HG03354 (cell line): Measurements from ENCODE around the gene TBCD.
"Not testable (repeated sequence)": the region's sequence is repeated elsewhere in the genome, so short reads cannot be mapped to it uniquely, and the experiment has no call there.

ENCODE experiments used
- ATAC-seq: cut with Tn5 transposase; IDR thresholded peaks from one replicate; pipeline ENCODE4 v1.9.1; 2021; ENCODE audit warnings: mild to moderate bottlenecking; ENCODE audit not compliant: unreplicated experiment, poor library complexity, severe bottlenecking

TBCD gene

DNA sequence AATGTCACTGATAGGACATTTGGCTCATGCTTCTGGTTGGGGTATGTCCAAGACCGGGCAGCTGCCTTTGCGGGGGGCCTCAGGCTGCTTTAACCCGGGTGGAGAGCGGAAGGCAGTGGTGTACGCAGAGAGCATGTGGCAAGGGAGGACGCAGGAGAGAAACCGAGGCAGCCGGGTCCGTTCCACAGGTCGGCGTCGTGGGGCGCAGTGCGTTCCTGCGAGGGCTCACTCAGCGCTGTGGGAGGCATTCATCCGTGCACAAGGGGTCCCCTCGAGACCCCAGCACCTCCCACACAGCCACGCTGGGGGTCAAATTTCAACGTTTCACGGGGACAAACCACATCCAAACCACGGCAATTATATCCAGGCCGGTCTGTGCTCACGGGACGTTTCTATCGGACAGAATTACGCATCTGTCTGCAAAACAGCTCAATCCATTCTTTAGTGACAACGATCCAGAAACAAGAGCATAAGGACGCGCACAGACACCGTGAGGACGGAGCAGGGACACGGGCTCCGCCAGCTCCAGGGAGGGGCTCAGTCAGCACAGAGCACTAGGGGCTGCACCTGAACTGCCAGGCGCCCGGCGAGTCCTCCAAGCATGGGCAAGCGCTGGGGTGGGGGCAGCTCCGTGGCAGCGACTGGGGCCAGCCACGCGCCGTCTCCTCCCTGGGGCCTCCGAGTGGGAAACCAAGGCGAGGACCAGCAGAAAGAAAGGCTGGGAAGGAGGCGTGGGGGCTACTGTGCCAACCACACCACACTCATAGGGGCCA lies 219.1 kb downstream of the TBCD start:
- ATAC-seq: no peak

DNA sequence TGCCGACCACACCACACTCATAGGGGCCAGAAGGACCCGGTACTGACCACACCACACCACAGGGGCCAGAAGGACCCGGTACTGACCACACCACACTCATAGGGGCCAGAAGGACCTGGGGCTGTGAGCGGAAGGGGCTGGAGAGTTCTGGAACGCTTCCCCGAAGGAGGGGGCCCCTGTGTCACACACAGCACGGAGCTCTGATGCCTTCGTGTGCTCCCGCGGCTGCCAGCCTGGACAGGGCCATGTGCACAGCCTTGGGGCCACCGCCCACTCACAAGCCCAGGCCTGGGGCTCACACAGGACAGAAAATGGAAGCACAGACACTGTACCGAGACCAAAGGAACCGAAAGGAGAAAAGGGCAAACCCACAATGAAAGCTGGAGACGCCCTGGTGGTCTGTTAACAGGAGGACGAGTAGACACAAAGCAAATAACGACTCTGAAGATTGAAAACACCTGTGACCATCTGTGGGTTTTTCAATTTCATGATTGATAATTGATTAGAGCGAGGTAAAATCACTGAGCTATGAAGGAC lies 221.0 kb downstream of the TBCD start:
- ATAC-seq: no peak

- ATAC-seq: no peak
Observed at GRCh38 chr17:82973456-82974135, 221.7 kb downstream of the TBCD start.

- no peak for ATAC-seq
Observed at GRCh38 chr17:82974136-82974952, 222.5 kb downstream of the TBCD start.

GRCh38 chr17:82976982-82977488 lies 225.2 kb downstream of the TBCD start:
- no peak for ATAC-seq

DNA sequence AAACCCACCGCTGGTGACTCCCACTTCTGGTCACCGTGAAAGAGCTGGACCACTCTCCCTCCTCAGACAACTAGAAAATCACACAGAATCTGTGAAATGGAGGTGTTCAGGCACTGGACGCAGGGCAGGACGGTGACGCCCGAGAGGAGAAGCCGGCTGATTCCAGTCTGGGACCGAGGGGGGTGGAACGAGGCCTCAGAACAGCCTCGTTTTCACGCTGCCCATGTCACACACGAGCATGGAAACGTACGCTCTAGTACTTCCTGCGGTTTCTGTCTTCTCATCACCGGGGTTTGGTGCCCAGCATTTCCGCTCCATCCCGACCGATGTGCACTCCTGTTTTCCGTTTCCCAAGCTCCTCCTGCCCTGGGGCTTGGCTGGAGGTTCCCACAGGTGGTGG lies 225.7 kb downstream of the TBCD start:
- ATAC-seq: no peak

DNA sequence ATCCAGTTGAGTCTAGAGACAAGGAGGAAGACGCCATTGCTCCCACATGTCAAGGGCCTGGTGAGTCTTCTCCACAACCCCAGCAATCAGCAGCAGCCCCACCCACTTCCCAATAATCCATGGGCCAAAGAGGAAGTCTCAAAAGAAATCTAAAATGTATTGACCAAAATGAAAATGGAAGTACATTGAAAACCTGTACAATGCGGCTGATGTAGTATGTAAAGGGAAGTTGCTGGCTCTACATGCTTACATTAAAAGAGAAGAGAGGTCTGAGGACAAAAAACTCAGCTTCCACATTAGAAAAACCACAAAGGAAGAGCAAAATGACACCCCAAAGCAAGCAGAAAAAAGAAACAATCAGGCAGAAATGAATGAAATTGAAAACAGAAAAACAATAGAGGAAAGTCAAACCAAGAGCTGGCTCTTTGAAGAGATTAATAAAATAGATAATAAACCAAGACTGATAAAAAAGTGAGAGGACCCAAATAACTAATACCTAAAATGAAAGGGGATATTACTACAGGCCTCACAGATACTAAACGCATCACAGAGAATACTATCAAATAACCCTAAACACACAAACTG lies 227.0 kb downstream of the TBCD start:
- ATAC-seq: no peak

DNA sequence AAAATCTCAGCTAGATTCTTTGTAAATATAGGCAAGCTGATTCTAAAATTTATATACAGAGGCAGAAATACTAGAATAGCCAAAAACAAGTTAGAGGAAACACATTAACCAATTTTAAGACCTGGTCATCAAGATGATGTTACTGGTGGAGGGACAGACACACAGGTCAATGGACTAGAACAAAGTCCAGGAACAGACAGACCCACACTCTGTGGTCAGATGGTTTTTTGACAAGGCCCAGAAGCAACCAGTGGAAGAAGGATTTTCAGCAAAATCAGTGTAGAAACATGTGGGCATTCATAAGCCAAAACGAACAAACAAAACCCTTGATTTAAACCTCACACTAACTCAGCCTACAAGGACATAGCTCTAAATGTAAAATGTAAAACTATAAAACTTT lies 227.9 kb downstream of the TBCD start:
- ATAC-seq: no peak

DNA sequence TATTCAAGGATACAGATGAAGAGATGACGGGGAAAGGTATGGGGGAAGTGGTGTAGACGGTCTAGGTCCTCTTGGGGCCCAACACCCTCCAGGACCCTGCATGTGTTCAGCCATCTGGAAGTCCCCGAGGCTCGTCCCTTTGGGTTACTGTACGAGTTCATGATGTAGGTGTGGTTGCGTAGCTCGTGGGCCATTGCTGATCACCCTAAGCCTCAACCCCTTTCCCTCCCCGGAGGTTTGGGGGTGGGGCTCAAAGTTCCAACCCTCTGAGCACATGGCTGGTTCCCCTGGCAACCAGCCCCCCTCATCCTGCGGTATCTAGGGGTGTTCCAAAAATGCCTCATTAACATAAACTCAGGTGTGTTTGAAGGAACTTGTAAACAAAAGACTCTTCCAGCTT lies 228.8 kb downstream of the TBCD start:
- ATAC-seq: no peak

DNA sequence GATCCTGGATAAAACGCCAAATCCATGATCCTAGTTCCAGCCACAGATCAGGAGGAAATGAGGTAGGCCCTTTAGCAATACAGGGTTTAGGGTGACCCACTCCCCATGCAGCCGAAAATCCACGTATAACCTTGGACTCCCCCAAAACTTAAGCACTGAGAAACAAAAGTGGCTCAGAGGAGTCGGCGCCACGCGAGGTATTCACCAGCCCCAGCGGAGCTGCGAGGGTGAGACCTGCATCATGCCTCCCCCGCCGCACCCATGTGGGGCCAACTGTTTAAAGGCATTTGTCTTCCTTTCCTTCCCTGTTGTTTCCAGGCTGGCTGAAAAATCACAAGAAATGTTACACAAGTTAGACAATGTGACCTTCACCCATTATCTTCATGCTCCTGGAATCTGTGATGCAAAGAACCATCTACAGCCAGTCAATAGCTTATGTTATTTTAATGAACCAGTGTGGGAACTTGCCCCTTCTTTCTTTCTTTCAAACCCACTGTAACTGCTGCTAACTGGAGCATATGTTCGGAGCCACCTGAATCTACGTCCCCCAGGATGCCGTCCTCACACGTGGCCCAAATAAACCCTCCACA lies 229.4 kb downstream of the TBCD start:
- no peak for ATAC-seq

DNA sequence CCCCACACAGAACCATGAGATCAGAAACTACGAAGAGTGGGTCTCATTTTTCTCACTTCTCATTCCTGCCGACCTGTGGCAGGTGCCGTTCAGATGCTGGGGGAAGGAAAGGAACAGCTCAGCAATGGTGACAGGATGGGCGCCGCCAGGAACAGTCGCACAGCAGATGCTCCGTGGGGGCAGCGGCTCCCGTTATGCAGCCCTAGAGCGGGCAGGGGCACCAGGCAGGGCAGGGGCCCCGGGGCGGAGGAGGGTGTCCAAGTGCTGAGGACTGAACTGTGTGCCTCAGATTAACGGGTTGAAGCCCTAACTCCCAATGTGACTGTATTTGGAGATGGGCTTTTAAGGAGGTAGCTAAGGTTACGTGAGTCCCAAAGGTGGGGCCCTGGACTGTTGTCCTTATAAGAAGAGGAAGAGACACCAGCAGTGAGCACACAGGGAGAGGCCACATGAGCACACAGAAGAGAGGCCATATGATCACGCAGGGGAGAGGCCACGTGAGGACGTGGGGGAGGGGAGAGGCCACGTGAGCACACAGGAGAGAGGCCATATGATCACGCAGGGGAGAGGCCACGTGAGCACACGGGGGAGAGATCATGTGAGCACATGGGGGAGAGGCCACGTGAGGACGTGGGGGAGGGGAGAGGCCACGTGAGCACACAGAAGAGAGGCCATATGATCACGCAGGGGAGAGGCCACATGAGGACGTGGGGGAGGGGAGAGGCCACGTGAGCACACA lies 231.8 kb downstream of the TBCD start:
- ATAC-seq: no peak

GRCh38 chr17:82984249-82984617 lies 232.4 kb downstream of the TBCD start:
- ATAC-seq: not testable (repeated sequence)

- no peak for ATAC-seq
Observed at GRCh38 chr17:82984751-82985427, 233.0 kb downstream of the TBCD start.

DNA sequence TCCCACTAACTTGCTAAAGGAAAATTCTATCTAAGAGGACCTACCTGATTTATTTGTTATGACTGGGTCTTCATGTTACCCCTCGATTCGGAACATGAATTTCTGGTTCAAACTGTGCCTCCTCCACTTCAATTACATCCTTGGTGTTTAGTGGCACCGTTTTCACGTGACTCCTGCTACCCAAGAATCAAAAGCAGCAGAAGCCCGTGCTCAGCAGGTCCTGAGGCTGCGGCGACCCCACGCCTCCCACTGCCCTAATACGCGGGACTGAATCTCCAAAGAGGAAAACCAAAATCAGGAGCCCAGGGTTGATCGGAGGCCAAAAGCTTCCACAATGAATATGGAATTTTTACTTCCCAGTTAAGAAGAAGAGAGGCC lies 233.6 kb downstream of the TBCD start:
- ATAC-seq: no peak

DNA sequence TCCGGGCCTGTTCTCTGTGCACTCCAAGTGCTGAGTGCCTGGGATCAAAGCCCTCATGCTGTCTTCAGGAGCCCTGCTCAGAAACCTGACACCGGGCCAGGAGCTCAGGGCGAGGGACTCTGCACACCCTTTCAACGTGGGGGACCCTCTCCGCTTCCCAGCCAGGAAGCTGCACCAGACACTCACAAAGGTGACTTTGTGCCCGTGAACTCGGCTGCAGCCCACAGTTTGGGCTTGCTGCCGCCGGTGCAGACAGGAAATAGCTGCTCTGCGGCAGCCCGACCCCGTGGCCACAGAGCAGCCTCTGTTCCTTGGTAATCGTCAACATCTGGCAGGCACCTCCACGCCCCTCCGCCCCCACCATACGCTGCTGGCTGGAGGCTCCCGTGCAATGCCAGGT lies 234.1 kb downstream of the TBCD start:
- no peak for ATAC-seq

DNA sequence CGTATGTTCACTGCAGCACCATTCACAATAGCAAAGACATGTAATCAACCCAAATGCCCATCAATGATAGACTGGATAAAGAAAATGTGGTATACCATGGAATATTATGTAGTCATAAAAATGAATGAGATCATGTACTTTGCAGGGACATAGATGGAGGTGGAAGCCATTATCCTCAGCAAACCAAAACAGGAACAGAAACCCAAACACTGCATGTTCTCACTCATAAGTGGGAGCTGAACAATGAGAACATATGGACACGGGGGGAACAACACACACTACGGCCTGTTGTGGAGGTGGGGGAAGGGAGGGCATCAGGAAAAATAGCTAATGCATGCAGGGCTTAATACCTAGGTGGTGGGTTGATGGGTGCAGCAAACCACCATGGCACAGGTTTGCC lies 237.2 kb downstream of the TBCD start:
- ATAC-seq: not testable (repeated sequence)

- no peak for ATAC-seq
Observed at GRCh38 chr17:82989881-82990280, 238.0 kb downstream of the TBCD start.

DNA sequence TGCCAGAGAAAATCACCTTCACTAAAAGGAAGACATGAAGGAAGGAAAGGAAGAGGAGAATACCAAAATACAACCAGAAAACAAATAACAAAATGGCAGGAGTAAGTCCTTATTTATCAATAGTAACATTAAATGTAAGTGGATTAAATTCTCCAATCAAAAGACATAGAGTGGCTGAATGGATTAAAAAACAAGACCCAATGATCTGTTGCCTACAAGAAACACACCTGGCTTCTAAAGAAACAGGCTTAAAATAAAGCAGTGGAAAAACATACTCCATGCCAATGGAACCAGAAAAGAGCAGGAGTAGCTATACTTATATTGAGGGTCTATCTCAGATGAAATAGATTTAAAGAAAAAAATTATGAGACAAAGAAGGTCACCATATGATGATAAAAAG lies 241.1 kb downstream of the TBCD start:
- no peak for ATAC-seq
